Measurements from ENCODE around the gene VDR.

Gene VDR

DNA sequence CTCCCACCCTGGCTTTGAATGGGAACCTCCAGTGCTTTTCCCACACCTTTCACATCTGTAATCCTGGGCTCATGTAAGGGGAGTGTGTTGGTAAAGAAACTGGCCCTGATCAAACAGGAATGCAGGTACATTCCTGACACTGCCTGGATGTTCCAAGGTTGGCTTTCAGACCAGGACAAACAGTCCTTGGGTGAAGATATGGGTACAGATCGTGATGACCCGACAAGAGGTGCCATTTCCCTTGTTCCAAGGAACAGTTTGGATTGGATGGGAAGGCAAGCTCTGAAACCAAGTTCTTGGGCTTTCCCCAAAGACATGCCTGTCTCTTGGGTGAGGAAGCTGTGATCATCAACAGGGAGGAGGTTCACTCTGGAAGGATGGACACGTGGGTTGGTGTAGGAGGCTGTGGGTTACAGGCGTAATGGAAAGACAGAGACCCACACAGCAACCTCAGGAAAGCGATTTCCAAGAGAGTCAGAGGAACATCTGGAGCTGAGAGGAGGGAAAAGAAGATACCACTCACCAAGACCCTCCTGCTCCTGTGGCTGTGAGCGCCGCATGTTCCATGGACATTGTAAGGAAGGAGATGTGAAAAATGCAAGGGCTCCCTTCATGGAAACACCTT, 26.4 kb downstream of the VDR start:
- TF ChIP-seq, protein P1, sequence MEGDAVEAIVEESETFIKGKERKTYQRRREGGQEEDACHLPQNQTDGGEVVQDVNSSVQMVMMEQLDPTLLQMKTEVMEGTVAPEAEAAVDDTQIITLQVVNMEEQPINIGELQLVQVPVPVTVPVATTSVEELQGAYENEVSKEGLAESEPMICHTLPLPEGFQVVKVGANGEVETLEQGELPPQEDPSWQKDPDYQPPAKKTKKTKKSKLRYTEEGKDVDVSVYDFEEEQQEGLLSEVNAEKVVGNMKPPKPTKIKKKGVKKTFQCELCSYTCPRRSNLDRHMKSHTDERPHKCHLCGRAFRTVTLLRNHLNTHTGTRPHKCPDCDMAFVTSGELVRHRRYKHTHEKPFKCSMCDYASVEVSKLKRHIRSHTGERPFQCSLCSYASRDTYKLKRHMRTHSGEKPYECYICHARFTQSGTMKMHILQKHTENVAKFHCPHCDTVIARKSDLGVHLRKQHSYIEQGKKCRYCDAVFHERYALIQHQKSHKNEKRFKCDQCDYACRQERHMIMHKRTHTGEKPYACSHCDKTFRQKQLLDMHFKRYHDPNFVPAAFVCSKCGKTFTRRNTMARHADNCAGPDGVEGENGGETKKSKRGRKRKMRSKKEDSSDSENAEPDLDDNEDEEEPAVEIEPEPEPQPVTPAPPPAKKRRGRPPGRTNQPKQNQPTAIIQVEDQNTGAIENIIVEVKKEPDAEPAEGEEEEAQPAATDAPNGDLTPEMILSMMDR (conservative IDR thresholded peaks at IDR 0.05) = no peak
- TF ChIP-seq ZFX (IDR thresholded peaks at IDR 0.05) = no peak
- H3K27ac ChIP-seq = no peak overlapping the region

DNA sequence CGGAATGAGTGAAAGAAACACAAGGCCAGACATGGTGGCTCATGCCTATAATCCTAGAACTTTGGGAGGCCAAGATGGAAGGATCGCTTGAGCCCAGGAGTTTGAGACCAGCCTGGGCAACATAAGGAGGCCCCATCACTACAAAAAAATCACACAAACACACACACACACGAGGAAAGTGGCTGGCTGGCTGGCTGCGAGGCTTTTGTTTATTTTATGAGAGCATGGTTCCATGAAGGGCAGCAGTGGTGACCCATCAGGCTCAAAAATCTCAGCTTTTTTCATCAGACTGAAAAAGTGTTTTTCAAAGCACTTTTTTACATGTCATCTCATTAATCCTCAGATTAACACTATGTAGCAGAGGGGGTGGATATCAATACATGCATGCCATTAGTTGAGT, 27.7 kb downstream of the VDR start:
- no peak overlapping the region for H3K27ac ChIP-seq
- TF ChIP-seq ZFX (IDR thresholded peaks at IDR 0.05) = no peak

DNA sequence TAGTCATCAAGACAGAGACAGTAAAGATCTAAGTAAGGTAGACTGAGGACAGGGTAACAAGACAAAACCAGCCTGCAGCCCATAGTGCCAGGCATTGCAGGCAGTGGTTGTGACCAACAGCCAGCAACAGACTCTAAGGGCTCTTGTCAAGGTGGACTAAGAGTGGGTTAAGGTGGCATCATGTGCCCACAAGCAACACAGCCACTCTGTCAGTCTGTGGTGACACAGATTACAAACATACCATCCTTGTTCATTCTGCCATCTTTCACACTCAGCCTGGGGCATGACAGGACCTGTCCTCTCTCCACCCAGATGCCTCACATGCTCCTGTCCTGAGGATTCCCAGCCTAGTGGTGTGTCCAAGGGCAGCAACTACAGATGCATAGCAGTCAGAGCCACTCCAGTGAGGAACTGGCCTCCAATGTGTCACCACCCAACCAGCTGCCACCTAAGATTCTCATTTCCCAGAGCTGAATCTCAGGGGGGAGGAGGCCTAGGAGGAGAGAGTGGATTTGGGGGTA, 28.3 kb downstream of the VDR start:
- no peak overlapping the region for H3K27ac ChIP-seq
- TF ChIP-seq ZFX (IDR thresholded peaks at IDR 0.05) = no peak

DNA sequence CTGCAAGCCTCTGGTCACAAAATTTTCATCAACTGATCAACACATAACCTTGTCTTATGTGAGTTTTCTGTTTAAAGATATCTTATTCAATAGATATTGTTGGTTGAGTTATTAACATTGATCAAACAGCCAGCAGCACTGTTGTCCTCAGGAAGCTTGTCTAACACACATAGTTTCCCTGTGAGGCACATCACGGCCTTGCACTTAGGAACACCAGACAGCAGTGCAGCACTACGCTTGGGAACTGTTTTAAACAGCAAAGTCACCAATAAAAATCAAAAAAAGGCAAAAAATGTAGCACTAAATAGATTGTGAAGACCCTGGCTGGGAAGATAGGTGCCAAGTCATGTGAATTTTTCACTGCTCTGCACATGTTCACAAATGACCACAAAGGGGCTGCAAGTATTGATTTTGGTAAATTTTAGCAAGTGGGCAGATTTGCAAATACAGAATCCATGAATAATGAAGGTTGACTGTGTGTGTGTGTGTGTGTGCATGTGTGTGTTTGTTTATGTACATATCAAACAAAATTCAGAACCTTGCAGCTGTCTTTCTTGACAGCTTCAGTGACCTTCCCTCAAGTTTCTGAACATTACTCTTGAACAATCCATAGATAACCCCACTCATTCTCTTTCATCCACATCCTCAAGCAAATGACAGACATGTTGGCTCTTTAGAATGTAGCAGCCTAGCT, 28.9 kb downstream of the VDR start:
- no peak for TF ChIP-seq ZFX (IDR thresholded peaks at IDR 0.05)
- TF ChIP-seq, protein P1 (conservative IDR thresholded peaks at IDR 0.05) = no peak
- no peak overlapping the region for H3K27ac ChIP-seq

DNA sequence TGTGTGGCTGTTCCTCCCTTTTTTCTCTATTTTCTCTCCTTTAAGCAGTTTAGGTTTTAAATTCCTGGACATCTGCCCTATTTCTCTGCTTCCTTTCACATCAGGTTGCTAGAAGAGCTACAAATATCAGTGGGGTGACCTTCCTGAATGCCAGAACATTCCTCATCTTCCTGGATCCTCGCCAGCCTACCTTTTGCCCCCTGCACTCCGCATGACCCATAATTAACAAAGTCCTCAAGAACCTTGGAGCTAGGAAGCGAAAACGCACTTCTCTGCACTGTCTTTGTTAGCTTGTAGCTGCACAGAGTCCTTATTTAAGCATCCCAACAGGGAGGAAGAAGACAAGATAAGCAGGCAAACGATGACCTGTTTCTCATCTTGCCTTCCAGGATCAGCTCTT, 30.5 kb downstream of the VDR start:
- TF ChIP-seq, protein P1 (conservative IDR thresholded peaks at IDR 0.05) = no peak
- no peak for TF ChIP-seq ZFX (IDR thresholded peaks at IDR 0.05)

DNA sequence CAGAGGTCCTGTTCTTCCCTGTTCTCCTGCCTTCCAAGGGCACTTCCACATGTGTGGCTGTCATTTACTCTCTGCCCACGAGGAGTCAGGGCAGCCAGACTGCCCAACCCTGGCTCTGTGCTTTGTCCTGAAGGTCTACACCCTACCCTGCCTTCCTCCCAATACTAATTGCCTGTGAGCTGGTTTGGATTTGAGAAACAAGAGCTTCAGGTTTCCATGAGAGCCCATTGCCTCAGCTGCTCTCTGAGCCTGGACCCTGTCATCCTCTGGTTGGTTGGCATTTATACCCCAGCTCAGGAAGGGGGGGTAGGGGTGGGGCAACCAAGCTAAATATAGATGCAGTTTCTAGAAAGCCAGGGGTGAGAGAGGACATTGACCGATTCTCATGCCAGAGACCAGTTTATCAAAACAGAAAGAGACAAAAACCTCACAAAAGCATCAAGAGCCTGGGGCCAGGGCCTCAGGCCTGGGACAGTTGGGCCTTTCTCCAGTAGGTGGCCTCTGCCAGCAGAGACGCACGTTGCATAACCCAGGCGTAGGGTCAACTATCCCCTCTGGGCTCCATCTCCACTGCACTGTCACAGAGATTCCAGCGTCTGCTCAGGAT, 34.5 kb downstream of the VDR start:
- H3K27ac ChIP-seq = no peak overlapping the region

More for the DNA sequence above, 30.5 kb downstream of the VDR start:
- H3K27ac ChIP-seq = no peak overlapping the region

DNA sequence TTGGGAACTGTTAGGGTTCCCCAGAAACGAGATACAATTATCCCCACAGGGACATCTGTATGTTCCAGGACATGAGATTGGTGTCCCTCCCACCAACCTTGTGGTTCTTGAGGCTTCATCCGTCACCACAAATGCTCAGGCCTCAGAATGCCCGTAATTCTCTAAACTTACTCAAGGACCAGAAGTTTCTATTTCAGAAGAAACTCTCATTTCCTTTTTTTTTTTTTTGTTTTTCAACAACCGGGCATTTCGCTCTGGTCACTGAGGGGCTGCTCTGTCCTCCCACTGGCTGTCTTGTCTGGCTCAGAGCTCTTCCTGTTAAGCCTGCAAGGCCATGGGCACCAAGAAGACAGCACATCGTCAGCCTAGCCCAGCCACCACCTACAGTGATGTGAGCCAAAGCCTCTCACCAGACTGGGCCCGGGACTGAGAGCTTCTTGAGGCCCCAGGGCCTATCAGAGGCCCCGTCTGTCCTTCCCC, 36.2 kb downstream of the VDR start:
- no peak overlapping the region for H3K27ac ChIP-seq

More for the DNA sequence above, 34.5 kb downstream of the VDR start:
- TF ChIP-seq ZFX (IDR thresholded peaks at IDR 0.05) = no peak
- TF ChIP-seq, protein P1 (conservative IDR thresholded peaks at IDR 0.05) = peak; percentile 53

DNA sequence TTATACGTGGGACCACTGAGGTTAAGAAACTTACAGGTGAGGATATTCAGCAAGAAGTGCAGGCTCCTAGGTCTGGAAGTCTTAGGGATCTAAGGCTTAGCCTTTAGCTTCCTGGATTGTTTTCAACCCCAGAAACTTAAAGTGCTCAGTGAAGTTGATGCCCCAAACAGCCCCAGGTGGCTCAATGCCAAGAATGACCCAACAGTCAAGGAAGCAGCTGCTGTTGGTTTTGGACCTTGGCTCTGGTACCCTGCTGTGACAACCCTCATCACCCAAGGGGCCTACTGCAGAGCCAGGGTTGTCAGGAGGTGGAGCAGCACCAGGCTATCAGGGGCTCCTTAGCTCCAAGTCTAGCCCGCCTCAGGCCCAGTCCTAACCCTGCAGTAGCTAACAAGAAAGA, 36.8 kb downstream of the VDR start:
- TF ChIP-seq ZFX (IDR thresholded peaks at IDR 0.05) = no peak
- TF ChIP-seq, protein P1 (conservative IDR thresholded peaks at IDR 0.05) = no peak
- no peak overlapping the region for H3K27ac ChIP-seq

More for the DNA sequence above, 36.2 kb downstream of the VDR start:
- no peak for TF ChIP-seq ZFX (IDR thresholded peaks at IDR 0.05)
- TF ChIP-seq, protein P1 (conservative IDR thresholded peaks at IDR 0.05) = no peak

Data from C4-2B (cell line).